Large intestine (tissue), 12 donors: ENCODE measurements around the gene ACSL6. TPM values are rescaled to one million over a fixed set of nuclear protein-coding genes. Genes with fewer than 3 reads are reported as not detected.

Experiments
- DNase-seq, 2 donors: peaks; one replicate each; pipeline versions ENCODE4 v3.0.0 to v3.0.0-alpha.2; 2013
- H3K27ac ChIP-seq: one replicate; pipeline ENCODE4 v1.5.1; 2013; ENCODE audit warnings: low read length
- H3K27me3 ChIP-seq: 2 replicates; pipeline ENCODE4 v1.6.1; 2013; ENCODE audit warnings: low read length; ENCODE audit not compliant: control insufficient read depth, insufficient read depth
- H3K36me3 ChIP-seq: 2 replicates; pipeline ENCODE4 v1.6.1; 2013; ENCODE audit warnings: low read length; ENCODE audit not compliant: control insufficient read depth, insufficient read depth
- H3K4me1 ChIP-seq: one replicate; pipeline ENCODE4 v1.6.1; 2013; ENCODE audit warnings: low read length; ENCODE audit not compliant: control insufficient read depth, insufficient read depth
- H3K4me3 ChIP-seq: one replicate; pipeline ENCODE4 v1.5.1; 2013; ENCODE audit warnings: low read length
- H3K9me3 ChIP-seq: one replicate; pipeline ENCODE4 v1.6.1; 2013; ENCODE audit warnings: mild to moderate bottlenecking, low read depth, low read length, moderate library complexity; ENCODE audit not compliant: control insufficient read depth
- WGBS: methylation state at CpG from one replicate; pipeline ENCODE4 v1.1.5; 2013; ENCODE audit warnings: low lambda C conversion rate; ENCODE audit not compliant: insufficient coverage; 5-methylcytosine and 5-hydroxymethylcytosine counted together
- long read RNA-seq, 11 donors: transcript quantifications; one replicate each; lab custom pipeline, GENCODE V29; 2026
- polyA plus RNA-seq: library from polyadenylated mRNA; unstranded; fragments of 120-200 nt; gene quantifications from one replicate; pipeline ENCODE4 v1.2.1, GENCODE V29; 2013

Gene ACSL6, protein sequence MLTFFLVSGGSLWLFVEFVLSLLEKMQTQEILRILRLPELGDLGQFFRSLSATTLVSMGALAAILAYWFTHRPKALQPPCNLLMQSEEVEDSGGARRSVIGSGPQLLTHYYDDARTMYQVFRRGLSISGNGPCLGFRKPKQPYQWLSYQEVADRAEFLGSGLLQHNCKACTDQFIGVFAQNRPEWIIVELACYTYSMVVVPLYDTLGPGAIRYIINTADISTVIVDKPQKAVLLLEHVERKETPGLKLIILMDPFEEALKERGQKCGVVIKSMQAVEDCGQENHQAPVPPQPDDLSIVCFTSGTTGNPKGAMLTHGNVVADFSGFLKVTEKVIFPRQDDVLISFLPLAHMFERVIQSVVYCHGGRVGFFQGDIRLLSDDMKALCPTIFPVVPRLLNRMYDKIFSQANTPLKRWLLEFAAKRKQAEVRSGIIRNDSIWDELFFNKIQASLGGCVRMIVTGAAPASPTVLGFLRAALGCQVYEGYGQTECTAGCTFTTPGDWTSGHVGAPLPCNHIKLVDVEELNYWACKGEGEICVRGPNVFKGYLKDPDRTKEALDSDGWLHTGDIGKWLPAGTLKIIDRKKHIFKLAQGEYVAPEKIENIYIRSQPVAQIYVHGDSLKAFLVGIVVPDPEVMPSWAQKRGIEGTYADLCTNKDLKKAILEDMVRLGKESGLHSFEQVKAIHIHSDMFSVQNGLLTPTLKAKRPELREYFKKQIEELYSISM
- 2.9 TPM for polyA plus RNA-seq
- long read RNA-seq, donor 1: 0 reads
- long read RNA-seq, donor 2, partial matches to known transcripts: 0 of 1 reads
- long read RNA-seq, donor 2, other reads (novel, unspliced or antisense): 0 of 1 reads
- long read RNA-seq, donor 3: 0 reads
- long read RNA-seq, donor 4: 0 reads
- long read RNA-seq, donor 5: 0 reads
- long read RNA-seq, donor 6: 0 reads
- long read RNA-seq, donor 7: 0 reads
- long read RNA-seq, donor 8: 0 reads
- long read RNA-seq, donor 9: 0 reads
- long read RNA-seq, donor 10: 0 reads
- long read RNA-seq, donor 11: 0 reads

DNA sequence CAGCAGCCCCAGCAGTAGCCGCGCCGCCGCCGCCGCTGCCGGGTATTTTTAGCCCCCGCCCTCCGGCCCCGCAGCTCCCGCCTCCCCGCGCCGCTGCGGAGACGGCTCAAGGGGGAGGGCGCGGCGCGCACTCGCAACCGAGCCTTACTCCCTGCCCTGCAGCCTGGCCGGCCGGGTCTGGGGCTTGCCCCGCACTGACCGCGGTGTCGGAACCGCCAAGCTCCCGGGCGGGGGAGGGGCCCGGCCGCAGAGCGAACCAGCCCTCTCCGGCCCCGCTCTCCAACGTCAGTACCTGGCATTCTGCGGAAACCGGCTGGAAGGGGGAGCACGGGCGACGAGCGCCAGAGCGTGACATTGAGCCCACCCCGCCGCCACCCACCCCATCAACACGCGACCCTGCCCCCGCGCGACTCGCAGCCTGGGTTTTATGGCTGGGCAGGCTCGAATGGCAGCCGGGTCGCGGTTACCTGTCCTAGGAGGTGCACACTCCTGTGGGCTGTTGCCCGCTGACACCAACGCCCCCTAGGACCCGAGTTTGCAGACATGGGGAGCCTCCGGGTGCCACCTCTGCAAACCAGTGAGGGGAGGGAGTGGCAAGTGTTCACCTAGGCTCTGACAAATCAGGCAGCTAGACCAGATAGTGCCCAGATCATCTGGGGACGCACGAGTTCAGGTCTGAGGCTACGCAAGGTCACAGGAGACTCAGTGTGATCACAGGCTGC, at the start of gene ACSL6:
Gene ACSL6 (minus strand): TSS at position 37 of the 722 bp plus-strand sequence. CDS start 105 bp downstream, outside the sequence.
- H3K27ac ChIP-seq: no peak within 1 kb of the TSS
- DNase-seq: no peak
- no peaks in the 10 kb centered on the region for H3K9me3 ChIP-seq
- peaks cover 6% of the 10 kb centered on the region for H3K4me1 ChIP-seq
- no CpG with 5 or more reads among the region's 63 CpGs for WGBS
- H3K36me3 ChIP-seq: no peaks in the 10 kb centered on the region
- H3K4me3 ChIP-seq: peak within 1 kb of the TSS; percentile 23
- H3K27me3 ChIP-seq: peaks cover 37% of the 10 kb centered on the region

DNA sequence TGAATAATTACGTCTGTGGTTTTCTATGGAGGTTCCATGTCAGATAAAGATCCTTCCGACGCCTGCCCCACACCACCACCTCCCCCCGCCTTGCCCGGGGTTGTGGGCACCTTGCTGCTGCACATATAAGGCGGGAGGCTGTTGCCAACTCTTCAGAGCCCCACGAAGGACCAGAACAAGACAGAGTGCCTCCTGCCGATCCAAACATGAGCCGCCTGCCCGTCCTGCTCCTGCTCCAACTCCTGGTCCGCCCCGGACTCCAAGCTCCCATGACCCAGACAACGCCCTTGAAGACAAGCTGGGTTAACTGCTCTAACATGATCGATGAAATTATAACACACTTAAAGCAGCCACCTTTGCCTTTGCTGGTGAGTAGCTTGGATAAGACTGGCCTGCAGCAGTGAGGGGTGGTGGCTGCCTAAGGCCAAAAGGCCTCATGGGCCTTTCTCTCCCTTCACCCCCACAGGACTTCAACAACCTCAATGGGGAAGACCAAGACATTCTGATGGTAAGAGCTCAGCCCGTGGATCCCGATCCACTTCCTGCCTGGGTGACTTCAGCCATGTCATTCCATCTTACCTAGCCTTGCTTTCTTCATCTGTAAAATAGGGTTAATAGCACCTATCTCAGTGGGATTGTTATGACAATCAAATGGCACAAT, 49.2 kb upstream of the ACSL6 start, which contains the start of gene IL3:
Gene IL3 (plus strand): TSS at position 155 of the 661 bp plus-strand sequence. CDS start 52 bp downstream, at position 207.
- no peak for DNase-seq
- Histone ChIP-seq H3K27me3 (no peaks in the 10 kb centered on the region), H3K4me1 (no peaks in the 10 kb centered on the region), H3K36me3 (no peaks in the 10 kb centered on the region), H3K9me3 (no peaks in the 10 kb centered on the region), H3K4me3 (no peak within 1 kb of the TSS), H3K27ac (no peak within 1 kb of the TSS)
- WGBS: no CpG with 5 or more reads among the region's 16 CpGs

DNA sequence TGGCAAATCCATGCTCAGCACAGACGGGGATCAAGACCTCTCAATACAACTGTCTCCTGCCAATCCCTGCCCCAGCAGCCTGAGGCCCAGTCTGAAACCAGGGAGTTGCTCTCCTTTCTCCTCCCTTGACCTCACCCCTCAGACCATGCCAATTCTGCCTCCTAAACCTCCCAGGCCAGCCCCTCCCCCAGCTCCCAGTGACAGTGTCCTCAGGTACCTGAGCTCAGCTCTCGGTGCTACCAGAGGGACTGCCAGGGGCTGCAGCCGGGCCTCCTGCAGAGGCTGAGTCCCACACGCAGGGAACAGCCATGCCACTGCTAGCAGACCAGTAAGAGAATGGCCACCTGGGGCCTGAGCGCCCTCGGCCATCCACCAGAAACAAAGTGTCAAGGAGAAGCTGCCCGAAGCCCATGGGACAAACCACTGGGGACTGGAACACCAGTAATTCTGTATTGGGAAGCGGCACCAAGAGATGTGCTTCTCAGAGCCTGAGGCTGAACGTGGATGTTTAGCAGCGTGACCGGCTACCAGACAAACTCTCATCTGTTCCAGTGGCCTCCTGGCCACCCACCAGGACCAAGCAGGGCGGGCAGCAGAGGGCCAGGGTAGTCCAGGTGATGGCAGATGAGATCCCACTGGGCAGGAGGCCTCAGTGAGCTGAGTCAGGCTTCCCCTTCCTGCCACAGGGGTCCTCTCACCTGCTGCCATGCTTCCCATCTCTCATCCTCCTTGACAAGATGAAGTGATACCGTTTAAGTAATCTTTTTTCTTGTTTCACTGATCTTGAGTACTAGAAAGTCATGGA, 48.4 kb upstream of the ACSL6 start:
- H3K4me1 ChIP-seq: no peaks in the 10 kb centered on the region
- no peak overlapping the region for H3K27ac ChIP-seq
- no peaks in the 10 kb centered on the region for H3K27me3 ChIP-seq
- WGBS: no CpG with 5 or more reads among the region's 13 CpGs
- no peak overlapping the region for H3K4me3 ChIP-seq
- no peak for DNase-seq
- H3K36me3 ChIP-seq: no peaks in the 10 kb centered on the region
- no peaks in the 10 kb centered on the region for H3K9me3 ChIP-seq

DNA sequence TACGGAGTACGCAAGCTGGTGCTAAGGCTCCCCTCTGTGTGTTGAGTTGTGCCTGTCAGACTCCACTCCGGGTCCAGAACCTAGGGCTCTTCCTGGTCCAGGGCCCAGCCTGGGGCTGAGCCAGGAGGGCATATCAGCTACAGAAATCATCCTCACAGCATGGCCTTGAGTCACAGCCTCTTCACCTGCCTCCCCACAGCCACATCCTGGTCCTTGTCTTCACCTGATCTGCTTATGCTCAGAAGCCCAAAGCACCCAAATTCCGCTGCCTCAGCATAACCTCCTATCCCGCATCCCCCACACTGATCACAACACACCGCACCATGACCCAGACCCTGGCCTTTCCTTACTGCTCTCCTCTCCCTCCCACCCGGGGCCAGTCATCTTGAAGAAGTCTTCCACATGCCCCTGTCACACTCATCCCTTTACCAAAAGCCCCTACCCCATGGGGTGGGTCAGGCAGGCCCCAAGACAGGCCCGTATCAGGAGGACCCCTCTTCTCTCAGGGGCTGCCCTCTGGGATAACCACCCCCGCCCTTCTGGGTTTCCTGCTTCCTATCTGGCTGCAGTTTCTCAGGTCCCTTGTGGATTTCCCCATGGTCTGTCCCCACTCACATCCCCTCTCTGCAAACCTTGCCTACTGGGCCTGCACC, 47.7 kb upstream of the ACSL6 start:
- DNase-seq: no peak
- H3K4me3 ChIP-seq: no peak overlapping the region
- no peaks in the 10 kb centered on the region for H3K27me3 ChIP-seq
- no CpG with 5 or more reads among the region's 9 CpGs for WGBS
- no peak overlapping the region for H3K27ac ChIP-seq
- no peaks in the 10 kb centered on the region for H3K36me3 ChIP-seq
- no peaks in the 10 kb centered on the region for H3K4me1 ChIP-seq
- H3K9me3 ChIP-seq: no peaks in the 10 kb centered on the region

DNA sequence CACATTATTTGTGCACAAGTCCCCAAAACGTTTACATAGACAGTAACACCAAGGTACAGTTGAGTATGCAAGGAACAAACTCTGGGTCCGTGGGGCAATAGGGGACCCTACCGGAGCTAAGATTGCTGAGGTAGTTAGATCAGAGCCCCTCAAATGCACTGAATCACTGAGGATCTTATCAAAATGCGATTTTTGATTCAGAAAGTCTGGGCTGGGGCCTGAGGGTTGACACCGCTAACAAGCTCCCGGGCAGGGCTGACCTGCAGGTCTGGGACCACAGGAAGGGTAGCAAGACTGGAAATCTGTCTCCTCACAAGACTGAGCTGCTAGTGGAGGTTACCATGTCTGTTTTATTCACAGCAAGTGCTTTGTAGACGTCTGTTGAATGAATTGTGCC, 47.2 kb upstream of the ACSL6 start:
- H3K4me1 ChIP-seq: no peaks in the 10 kb centered on the region
- no peak overlapping the region for H3K4me3 ChIP-seq
- H3K27me3 ChIP-seq: no peaks in the 10 kb centered on the region
- no peaks in the 10 kb centered on the region for H3K9me3 ChIP-seq
- WGBS: 80% methylated on average over 1 of the region's 7 CpGs
- H3K36me3 ChIP-seq: no peaks in the 10 kb centered on the region
- DNase-seq: no peak
- no peak overlapping the region for H3K27ac ChIP-seq

DNA sequence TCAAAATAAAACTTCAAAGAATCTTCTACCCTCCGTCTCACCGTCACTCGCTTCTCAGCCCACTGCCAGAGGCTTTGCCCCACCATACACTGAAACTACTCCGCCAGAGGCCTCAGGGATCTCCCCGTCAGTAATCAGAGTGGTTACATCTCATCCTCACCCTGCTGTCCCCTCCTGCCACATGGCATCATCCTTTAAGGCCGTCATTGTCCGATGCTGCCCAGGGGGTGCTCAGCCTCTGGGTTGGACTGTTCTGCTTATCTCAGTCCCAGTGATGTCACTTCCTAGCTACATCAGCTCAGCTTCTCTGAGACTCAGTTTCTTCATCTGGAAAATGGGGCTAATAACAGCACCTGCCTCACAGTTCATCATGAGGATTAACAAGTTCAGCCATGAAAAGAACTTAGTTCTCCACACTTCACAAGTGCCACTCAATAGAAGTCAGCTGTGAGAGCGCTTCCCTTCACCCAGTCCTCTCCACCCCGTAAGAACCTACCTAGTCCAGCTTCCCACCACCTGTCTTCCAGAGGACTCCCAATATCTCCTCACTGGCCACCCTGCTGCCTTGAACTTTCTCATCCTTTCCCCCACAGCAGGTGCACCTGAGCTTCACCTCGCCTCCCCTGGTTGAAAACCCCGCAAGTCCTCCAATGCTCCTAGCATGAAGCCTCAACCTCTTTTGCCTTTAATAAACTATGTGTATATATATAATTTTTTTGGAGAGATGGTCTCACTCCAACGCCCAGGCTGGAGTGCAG, 46.2 kb upstream of the ACSL6 start:
- Histone ChIP-seq H3K36me3 (no peaks in the 10 kb centered on the region), H3K4me1 (no peaks in the 10 kb centered on the region), H3K9me3 (no peaks in the 10 kb centered on the region), H3K27ac (no peak overlapping the region), H3K4me3 (no peak overlapping the region), H3K27me3 (no peaks in the 10 kb centered on the region)
- no CpG with 5 or more reads among the region's 12 CpGs for WGBS
- no peak for DNase-seq

DNA sequence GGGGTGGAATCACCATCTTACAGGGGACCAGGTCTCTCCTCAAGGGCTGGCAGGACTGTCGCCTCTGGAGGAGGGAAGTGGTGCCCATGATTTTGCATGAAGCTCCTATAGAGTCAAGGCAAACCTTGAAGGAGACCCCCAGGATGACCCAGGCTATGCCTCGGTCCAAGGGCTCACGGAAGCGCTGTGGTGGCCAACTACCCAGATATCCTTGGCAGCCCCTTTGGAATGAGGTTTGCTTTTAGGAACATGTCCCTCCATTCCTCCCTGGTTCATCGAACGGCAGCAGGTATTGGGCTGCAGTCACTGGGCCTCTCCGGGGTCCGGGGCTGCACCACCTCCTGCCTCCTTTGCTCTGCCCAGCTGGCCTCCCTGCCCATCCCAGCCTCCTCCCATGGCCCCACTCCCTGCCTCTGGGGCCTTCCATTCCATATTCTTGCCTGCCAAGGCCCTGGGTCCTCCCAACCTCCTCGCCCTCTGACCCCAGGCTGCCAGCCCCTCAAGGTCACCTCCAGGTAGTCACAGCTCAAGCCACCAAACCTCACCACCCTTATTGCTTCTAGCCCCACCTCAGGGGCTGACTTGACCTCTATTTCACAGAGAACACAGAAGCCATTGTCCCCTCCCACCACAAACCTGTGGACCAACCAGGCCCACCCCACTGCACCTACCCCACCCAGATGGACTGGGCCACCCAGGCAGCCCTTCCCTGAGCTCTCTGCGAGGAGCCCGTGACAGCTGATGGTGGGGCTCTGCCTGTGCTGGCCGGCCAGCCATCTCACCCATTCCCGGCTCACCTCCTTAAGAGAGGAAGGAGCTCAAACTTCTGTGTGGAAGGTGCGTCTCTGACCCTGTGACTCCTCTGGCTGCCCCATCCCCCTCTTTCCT, 45.4 kb upstream of the ACSL6 start:
- Histone ChIP-seq H3K4me1 (no peaks in the 10 kb centered on the region), H3K27ac (no peak overlapping the region), H3K36me3 (no peaks in the 10 kb centered on the region), H3K9me3 (no peaks in the 10 kb centered on the region), H3K4me3 (no peak overlapping the region), H3K27me3 (no peaks in the 10 kb centered on the region)
- no peak for DNase-seq
- no CpG with 5 or more reads among the region's 14 CpGs for WGBS
